Measurements from ENCODE around the gene FER1L5. TPM values are rescaled to one million over a fixed set of nuclear protein-coding genes. Genes with fewer than 3 reads are reported as not detected.

The FER1L5 gene
- total RNA-seq, 2 donors from 2014 or later: 0.78 to 3.6 TPM

GRCh38 chr2:96715658-96716057 lies 73.1 kb downstream of the FER1L5 start:
- no peak for ATAC-seq
- TF ChIP-seq POLR2A (IDR thresholded peaks at IDR 0.05) (no peak), CTCF (IDR thresholded peaks at IDR 0.05) (no peak)
- no peak for DNase-seq
- Histone ChIP-seq H3K4me3 (no peak overlapping the region), H3K36me3 (replicated peaks in 1 of 2; ENCODE audit: insufficient read depth in 1 of 2, low read depth in 2 of 2) (peaks cover 0 to 11% of the 10 kb centered on the region in 2 donors), H3K27ac (peak overlapping the region in 3 of 4 donors; percentile 34 to 73 (median 55)), H3K4me1 (peaks cover 25% of the 10 kb centered on the region), H3K27me3 (no peaks in the 10 kb centered on the region), H3K9me3 (no peaks in the 10 kb centered on the region)
- 76 to 79% methylated on average over 5 of the region's 5 CpGs for WGBS, 2 donors
- intact Hi-C loops (cut with DNase I): no loop called here

- intact Hi-C loops (cut with DNase I): no loop called here
- Histone ChIP-seq H3K27me3 (no peaks in the 10 kb centered on the region), H3K9me3 (no peaks in the 10 kb centered on the region), H3K4me1 (peaks cover 25% of the 10 kb centered on the region), H3K4me3 (no peak overlapping the region), H3K36me3 (replicated peaks in 1 of 2; ENCODE audit: insufficient read depth in 1 of 2, low read depth in 2 of 2) (peaks cover 0 to 4% of the 10 kb centered on the region in 2 donors), H3K27ac (no peak overlapping the region)
- TF ChIP-seq POLR2A (IDR thresholded peaks at IDR 0.05) (no peak), CTCF (IDR thresholded peaks at IDR 0.05) (no peak)
- DNase-seq (no peak), ATAC-seq (no peak)
Observed at GRCh38 chr2:96716388-96716787, 73.8 kb downstream of the FER1L5 start.

- H3K36me3 ChIP-seq (replicated peaks in 1 of 2; ENCODE audit: insufficient read depth in 1 of 2, low read depth in 2 of 2): peaks cover 0 to 11% of the 10 kb centered on the region in 2 donors
- WGBS, 2 donors: 85 to 86% methylated on average over 4 of the region's 4 CpGs
- H3K9me3 ChIP-seq: no peaks in the 10 kb centered on the region
- no peak overlapping the region for H3K27ac ChIP-seq
- H3K4me3 ChIP-seq: no peak overlapping the region
- H3K4me1 ChIP-seq: no peaks in the 10 kb centered on the region
- intact Hi-C loops (cut with DNase I): no loop called here
- DNase-seq: no peak
- ATAC-seq: no peak
- H3K27me3 ChIP-seq: no peaks in the 10 kb centered on the region
- TF ChIP-seq POLR2A (IDR thresholded peaks at IDR 0.05): no peak
- TF ChIP-seq CTCF (IDR thresholded peaks at IDR 0.05): no peak
Observed at GRCh38 chr2:96726131-96726530, 83.6 kb downstream of the FER1L5 start.

- intact Hi-C loops (cut with DNase I): no loop called here
- no peaks in the 10 kb centered on the region for H3K9me3 ChIP-seq
- ATAC-seq: no peak
- DNase-seq: no peak
- peaks cover 0 to 13% of the 10 kb centered on the region in 2 donors for H3K36me3 ChIP-seq (replicated peaks in 1 of 2; ENCODE audit: insufficient read depth in 1 of 2, low read depth in 2 of 2)
- H3K27ac ChIP-seq: no peak overlapping the region
- TF ChIP-seq CTCF (IDR thresholded peaks at IDR 0.05) (no peak), POLR2A (IDR thresholded peaks at IDR 0.05) (no peak)
- no peaks in the 10 kb centered on the region for H3K27me3 ChIP-seq
- 83 to 91% methylated on average over 5 of the region's 5 CpGs for WGBS, 2 donors
- no peak overlapping the region for H3K4me3 ChIP-seq
- no peaks in the 10 kb centered on the region for H3K4me1 ChIP-seq
Observed at GRCh38 chr2:96727431-96727830, 84.9 kb downstream of the FER1L5 start.

GRCh38 chr2:96729748-96730147 lies 87.2 kb downstream of the FER1L5 start:
- TF ChIP-seq POLR2A (IDR thresholded peaks at IDR 0.05) (no peak), CTCF (IDR thresholded peaks at IDR 0.05) (no peak)
- DNase-seq: no peak
- Histone ChIP-seq H3K36me3 (replicated peaks in 1 of 2; ENCODE audit: insufficient read depth in 1 of 2, low read depth in 2 of 2) (peaks cover 4 to 24% of the 10 kb centered on the region in 2 donors), H3K9me3 (no peaks in the 10 kb centered on the region), H3K4me1 (no peaks in the 10 kb centered on the region), H3K4me3 (no peak overlapping the region), H3K27ac (no peak overlapping the region), H3K27me3 (no peaks in the 10 kb centered on the region)
- ATAC-seq: no peak
- WGBS, 2 donors: 95 to 96% methylated on average over 7 of the region's 7 CpGs
- intact Hi-C loops (cut with DNase I): no loop called here

Measured in body of pancreas (tissue), 4 donors.